ENCODE results near the gene GNB4. TPM values are rescaled to one million over a fixed set of nuclear protein-coding genes. Genes with fewer than 3 reads are reported as not detected.

The GNB4 gene
- 10 to 100 TPM; 23.8 to 31.4 (median 29.3) TPM for polyA plus RNA-seq (ENCODE audit: insufficient read length in 4 of 4)

DNA sequence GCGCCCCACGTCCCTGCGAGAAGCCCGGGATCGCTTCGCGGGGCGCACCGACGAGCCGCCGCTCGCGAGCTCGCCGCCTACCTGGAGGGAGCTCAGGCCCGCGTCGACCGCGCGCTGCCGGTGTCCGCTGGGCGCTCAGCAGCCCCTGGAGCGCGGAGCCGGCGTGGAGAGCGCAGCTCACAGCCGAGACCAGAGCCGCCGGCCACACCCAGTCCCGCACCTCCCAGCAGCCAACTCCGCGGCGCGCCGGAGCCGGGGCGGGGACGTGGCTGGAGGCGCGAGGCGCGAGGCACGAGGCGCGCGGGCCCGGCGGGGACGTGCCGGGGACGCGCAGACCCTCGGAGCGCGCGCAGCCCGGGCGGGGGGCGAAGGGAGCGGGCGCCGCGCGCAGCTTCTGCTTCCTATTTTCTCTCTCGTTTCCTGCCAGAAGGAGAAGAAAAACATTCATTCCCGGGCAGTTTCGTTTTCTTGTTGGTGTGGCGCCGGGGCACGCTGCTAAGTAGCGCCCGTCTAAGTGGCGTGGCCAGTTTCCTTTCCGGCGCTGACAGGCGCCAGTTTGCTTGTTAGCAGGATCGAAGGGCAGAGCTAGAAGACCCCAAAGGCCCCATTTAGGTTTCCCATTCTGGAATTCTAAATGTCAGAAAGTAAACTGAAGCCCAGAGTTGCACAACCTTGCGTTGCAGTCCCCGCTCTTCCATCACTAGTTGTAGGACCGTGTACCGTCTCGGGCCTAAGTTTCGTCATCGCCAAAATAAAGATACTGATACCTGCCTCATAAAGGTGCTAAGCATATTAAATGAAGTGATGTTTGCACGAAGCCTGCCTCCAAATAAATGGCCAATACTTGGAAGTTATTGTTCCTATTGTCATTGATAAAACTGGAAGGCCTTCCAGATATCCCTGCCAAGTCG lies at the start of gene GNB4:
Gene GNB4 (minus strand): TSS at position 206 of the 911 bp plus-strand sequence. CDS start 25,270 bp downstream, outside the sequence.
- DNase-seq (ENCODE audit: low read depth in 4 of 4, low spot score in 2 of 4) = peak; percentile 63 to 74 (median 68)

DNA sequence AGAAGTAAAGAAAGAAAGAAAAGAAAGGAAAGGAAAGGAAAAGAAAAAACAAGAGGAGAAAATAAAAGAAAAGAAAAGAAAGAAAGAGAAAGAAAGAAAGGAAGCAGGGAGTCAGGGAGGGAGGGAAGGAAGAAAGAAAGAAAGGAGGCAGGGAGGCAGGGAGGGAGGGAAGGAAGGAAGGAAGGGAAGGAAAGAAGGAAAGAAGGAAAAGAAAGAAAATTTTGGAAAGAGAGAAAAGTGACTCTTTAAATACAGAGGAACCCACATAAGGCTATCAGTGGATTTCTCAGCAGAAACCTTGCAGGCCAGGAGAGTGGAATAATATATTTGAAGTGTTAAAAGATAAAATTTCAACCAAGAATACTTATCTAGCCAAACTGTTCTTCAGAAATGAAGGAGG lies 44.2 kb upstream of the GNB4 start:
- no peak for DNase-seq (ENCODE audit: low read depth in 4 of 4, low spot score in 2 of 4)

DNA sequence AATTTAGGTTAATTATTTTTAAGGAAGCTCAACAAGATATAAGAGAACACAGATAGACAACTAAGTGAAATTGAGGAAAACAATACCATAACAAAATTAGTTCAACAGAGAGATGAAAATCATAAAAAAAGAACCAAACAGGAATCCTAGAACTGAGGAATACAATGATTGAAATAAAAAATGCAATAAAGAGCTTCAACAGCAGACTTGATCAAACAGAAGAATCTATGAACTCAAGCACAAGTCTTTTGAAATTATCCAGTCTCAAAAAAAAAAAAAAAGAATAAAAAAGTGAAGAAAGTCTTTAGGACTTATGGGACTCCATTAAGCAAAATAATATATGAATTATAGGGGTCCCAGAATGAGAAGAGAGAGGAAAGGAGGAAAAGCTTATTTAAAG lies 42.0 kb upstream of the GNB4 start:
- DNase-seq (ENCODE audit: low read depth in 4 of 4, low spot score in 2 of 4) = no peak

DNA sequence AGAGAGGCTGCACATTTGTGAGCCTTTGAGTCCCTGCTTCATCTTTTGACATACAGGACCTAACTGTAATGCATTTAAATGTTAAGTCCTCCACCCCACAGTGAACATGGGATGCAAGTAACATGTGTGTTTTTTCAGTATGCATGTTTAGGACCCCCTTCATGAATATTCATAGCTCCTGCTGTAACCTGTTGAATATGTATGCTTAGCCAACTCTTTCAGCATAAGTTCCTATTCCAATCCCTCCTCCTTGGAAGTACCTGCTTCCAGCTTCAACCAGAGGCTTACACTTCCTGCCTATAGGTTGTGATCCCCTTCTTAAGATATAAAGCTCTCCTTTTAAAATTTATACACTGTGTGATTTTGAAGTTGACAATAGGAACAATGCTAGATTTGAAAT lies 36.9 kb upstream of the GNB4 start:
- no peak for DNase-seq (ENCODE audit: low read depth in 4 of 4, low spot score in 2 of 4)

DNA sequence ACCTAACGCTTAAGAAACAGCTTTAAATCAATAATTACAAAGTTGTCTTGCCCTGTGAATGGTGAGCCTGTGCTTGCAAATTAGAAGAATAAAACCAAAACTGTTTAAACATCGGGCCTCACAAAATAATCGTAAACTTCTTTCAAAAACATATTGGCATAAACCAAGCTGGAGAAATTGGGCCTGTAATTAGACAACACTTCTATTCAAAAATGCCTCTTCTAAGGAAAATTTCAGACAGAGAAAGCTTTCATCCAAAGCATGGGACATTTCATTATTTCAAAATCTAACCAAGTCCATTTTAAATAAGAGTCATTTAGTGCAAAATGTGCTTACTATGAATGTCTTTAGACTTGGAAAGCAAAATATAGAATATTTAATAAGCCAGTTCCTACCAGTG lies 35.5 kb upstream of the GNB4 start:
- no peak for DNase-seq (ENCODE audit: low read depth in 4 of 4, low spot score in 2 of 4)

DNA sequence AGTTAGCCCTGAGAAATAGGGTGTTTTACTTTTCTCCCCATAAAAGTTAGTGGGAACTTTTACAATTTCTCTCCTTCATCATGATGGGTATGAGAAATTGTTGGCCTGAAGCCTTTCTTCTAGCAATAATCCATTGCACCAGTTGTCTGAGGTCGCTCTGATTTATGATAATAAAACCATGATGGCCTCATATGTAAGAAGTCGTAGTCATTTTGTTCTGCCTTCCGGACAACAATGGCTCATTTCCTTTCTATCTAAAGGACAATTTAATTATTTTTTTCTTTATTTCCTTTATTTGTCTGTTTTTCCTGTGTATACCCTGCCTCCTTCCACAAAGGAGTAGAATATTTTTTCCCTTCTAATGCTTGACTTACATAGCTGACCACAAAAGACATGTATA lies 31.6 kb upstream of the GNB4 start:
- no peak for DNase-seq (ENCODE audit: low read depth in 4 of 4, low spot score in 2 of 4)

DNA sequence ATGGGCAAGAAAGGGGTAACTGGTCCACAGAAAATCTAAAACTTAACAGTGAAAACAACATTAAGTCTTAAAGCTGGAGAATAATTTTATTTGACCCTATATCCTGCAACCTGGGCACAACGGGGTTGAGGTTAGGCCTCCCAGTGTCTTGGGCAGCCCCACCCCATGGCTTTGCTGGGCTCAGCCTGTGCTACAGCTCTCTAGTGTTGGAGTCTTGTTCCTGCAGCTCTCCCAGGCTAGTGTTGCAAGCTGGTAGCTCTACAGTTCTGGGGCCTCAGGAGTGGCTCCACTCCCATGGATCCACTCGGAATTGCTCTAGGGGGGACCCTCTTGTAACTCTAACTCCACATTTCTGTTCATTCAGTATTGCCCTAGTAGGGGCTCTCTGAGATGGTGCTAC lies 24.9 kb upstream of the GNB4 start:
- DNase-seq (ENCODE audit: low read depth in 4 of 4, low spot score in 2 of 4) = no peak

DNA sequence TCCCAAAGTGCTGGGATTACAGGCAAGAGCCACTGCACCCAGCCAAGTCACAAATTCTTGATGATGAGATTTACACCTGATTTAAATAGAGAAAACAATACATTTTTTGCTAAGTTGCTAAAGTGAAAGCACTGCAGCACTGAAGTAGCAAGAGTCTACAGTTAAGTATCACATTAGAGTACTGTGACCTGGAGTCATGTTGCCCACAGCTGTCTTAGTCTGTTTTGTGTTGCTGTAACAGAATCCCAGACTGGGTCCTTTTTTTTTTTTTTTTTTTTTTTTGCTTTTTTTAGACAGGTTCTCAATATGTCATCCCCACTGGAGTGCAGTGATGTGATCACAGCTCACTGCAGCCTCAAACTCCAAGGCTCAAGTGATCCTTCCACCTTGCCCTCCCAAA lies 23.2 kb upstream of the GNB4 start:
- no peak for DNase-seq (ENCODE audit: low read depth in 4 of 4, low spot score in 2 of 4)

DNA sequence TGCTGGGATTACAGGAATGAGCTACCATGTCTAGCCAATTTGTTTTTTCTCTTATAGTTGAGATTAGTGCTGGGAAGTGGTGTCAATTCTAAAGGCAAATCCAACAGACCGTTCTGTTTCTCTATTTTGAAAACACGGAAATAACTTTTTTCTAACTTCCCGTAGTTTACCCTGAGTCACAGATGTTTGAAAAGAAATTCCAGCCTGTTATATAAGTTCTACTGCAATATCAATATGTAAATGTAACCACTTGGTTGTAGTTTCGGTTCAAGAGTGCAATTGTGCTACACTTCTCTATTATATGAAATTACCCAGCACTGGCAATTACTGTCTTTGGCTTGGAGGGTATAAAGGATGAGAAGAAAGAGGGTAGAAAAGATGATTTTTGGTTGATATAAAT lies 22.3 kb upstream of the GNB4 start:
- no peak for DNase-seq (ENCODE audit: low read depth in 4 of 4, low spot score in 2 of 4)

DNA sequence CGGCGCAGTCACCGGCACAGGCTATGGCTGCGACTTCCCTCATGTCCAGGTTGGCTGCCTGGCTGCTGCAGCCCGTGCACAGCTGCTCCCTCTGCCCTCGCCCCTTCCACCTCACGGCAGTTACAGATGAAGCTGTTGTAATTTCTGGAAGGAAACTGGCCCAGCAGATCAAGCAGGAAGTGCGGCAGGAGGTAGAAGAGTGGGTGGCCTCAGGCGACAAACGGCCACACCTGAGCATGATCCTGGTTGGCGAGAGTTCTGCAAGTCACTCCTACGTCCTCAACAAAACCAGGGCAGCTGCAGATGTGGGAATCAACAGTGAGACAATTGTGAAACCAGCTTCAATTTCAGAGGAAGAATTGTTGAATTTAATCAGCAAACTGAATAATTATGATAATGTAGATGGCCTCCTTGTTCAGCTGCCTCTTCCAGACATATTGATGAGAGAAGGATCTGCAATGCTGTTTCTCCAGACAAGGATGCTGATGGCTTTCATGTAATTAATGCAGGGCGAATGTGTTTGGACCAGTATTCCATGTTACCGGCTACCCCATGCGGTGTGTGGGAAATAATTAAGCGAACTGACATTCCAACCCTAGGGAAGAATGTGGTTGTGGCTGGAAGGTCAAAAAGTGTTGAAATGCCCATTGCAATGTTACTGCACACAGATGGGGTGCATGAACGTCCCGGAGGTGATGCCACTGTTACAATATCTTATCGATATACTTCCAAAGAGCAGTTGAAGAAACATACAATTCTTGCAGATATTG lies 13.2 kb upstream of the GNB4 start:
- no peak for DNase-seq (ENCODE audit: low read depth in 4 of 4, low spot score in 2 of 4)

DNA sequence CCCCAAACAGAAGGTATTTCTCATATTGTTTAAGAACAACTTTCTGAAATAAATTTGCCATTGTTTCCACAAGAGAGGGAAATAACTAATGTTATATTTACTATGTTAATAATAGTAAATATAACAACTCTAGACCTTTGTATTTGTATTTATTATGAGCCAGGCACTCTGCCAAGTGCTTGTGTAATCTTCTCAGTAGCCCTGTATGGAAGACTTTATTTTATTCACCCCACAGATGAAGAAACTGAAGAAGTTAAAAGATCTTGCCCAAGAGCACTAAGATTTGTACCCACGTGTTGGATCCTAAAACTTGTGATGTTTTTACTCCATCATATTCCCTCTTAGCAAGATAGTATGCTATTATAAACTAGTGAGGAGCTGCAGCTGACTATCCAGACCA lies 12.0 kb upstream of the GNB4 start:
- no peak for DNase-seq (ENCODE audit: low read depth in 4 of 4, low spot score in 2 of 4)

DNA sequence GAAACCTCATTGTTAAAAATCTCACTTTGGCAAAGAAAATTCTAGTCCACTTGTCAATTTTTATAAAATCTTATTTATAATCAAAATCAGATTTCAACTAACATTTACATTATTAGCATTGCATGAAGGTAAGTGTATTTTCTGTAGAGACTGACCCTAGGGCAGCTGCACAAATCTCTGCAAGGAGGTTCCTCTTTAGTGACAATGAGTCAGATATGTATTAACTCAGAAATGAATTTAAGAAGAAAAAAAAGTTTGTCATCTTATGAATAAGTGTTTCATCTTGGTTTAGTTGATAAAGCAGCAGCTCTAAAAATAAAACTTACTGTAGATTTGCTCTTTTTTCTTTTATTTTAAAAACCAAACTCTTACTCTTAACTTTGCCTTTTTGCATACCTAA lies 9.0 kb upstream of the GNB4 start:
- no peak for DNase-seq (ENCODE audit: low read depth in 4 of 4, low spot score in 2 of 4)

DNA sequence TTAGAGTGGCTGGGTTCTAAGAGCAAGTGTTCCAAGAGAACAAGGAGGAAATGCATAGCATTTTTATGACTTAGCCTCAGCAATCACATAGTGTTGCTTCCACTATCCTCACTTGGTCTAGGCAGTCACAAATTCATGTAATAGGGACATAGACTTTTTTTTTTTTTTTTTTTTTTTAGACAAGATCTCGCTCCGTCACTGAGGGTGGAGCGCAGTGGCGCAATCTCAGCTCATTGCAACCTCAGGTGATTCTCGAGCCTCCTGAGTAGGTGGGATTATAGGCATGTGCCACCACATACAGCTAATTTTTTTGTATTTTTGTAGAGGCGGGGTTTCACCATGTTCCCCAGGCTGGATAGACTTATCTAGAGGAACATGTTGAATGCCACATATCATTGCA lies 4.7 kb upstream of the GNB4 start:
- DNase-seq (ENCODE audit: low read depth in 4 of 4, low spot score in 2 of 4) = no peak

DNA sequence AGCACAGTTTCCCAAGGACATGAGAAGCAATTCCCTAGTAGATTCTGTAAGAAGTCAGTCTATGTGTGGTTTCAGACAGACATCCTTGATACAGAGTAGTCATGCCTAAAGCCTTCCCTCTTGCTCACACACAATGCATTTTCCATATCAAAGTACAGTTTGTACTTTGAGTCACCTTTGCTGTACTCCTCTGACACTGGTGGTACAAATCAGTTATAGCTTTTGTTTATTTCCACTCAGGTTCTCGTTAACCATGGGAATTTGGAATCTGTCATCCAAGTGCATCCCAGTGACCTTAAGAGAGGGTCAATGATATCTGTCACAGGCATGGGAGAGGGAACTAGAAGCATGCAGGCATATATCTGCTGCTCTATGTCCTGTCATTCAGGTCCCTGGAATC lies 3.6 kb upstream of the GNB4 start:
- no peak for DNase-seq (ENCODE audit: low read depth in 4 of 4, low spot score in 2 of 4)

DNA sequence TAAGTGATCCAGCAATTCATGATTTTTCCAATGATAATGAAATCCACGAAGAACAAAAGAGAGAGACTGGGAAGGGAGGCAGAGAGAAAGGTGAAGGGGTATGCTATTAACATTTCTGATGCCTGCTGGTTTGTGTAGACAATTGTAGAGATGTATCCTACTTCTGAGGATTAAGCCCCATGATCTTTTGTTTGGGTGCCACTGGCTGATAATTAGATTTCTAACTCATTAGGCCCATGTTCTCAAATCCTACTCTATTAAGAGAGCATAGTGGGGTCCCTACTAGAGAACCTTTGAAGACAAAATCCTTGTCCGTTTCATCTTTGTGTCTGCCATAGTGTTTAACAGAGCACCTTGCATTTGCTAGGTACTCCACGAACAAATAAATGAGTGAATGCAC lies 2.7 kb upstream of the GNB4 start:
- no peak for DNase-seq (ENCODE audit: low read depth in 4 of 4, low spot score in 2 of 4)

DNA sequence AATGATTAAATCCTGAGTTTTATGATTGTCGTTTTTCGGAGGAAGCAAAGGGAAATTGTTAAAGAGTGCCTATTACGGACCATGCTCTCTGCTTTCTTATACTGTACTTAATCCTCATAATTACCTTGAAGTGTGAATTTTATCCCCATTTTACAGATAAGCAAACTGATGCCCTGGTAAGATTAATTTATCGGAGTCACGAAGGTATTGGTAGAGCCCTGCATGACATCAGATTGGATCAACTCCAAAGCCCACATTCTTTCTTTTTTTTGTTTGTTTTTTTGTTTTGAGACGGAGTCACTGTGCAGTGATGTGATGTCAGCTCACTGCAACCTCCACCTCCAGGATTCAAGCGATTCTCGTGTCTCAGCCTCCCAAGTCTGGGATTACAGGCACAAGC lies 1.6 kb upstream of the GNB4 start:
- DNase-seq (ENCODE audit: low read depth in 4 of 4, low spot score in 2 of 4) = no peak

DNA sequence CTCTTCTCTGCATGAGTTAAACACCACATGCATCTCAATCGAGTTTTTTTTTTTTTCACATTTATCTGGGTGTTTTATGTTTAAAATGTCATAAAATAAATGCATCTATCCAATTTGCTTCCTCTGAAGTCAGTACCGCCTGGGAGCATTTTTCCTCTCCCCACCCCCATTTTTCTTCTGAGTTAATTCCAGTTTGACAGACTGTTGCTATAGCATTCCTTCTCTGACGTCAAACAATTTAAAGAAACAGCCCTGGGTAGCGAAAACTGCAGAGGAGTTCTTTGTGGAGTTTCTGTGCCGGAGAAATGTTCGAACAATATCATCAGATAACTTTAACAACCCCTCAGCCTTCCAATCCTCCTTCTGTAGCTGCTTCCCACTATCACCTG lies 900 bp upstream of the GNB4 start:
- DNase-seq (ENCODE audit: low read depth in 4 of 4, low spot score in 2 of 4) = peak; percentile 55 to 80 (median 60)

DNA sequence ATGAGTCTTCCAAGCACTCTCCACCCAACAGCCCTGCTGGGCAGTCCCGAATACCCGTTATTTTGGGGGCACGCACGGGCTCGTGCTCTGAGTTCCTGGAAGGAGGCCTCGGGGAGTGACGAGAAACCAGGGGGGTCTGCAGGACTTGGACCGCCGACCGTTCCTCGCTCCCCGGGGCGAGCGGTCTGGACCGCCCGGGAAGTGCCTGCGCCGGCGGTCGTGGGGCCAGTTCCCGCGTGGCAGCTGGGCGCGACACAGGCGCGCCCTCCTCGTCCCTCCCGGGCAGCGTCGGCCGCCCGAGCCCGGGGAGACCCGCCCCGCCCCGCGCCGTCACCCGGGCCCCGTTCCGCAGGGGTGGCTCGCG lies 387 bp downstream of the GNB4 start:
- peak in 2 of 4 donors; percentile 36 to 48 for DNase-seq (ENCODE audit: low read depth in 4 of 4, low spot score in 2 of 4)

DNA sequence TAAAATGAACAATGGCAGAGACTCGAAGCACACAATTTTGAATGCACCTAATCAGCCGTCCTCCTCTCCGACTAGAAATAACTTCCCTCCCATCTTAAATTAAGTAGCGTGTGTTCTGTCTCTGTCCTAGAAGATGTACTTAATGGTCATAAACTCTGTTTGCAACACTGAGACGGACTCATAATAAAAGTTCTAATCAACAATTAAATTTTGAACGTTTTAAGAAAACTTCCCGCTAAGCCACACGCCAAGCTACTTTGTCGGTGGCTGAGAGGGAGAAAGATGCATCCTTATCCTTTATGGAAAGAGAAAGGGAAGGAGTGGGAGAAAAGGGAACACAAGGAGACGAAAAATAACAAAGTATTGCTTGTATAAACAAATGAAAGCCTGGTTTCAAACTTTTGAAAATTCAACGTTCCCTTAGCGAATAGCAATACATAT lies 989 bp downstream of the GNB4 start:
- peak in 3 of 4 donors; percentile 7 to 23 (median 20) for DNase-seq (ENCODE audit: low read depth in 4 of 4, low spot score in 2 of 4)

DNA sequence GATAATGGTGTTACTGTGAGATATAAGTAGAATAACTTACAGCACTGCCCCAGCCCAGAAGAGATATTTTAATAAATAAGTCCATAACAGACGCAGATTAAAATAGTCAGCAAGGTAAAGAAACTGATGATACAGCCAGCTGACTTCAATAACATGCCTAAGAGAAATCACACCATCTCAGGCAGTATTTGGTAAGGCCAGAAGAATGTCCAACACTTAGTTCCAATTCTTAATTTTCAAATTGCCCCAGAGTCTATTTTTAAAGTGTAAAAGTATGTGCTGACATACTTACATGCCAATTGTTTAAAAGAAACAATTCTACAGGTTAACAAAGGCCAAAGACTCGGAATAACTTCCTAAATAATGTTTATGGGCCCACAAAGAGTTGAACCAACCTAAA lies 1.6 kb downstream of the GNB4 start:
- no peak for DNase-seq (ENCODE audit: low read depth in 4 of 4, low spot score in 2 of 4)

DNA sequence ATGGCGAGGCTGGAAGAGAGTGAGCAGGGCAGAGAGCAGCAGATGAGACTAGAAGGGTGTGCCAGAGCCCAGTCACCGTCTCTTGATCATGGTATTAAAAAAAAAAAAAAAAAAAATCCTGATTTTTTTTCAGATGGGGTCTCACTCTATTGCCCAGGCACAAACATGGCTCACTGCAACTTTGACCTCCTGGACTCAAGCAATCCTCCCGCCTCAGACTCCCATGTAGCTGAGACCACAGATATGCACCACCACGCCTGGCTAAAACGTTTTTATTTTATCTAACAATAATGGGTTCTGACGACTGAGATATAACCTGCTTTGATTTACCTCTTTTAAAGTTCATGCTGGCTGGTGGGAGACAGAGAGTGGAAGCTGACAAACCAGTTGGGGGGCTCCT lies 4.0 kb downstream of the GNB4 start:
- DNase-seq (ENCODE audit: low read depth in 4 of 4, low spot score in 2 of 4) = no peak

DNA sequence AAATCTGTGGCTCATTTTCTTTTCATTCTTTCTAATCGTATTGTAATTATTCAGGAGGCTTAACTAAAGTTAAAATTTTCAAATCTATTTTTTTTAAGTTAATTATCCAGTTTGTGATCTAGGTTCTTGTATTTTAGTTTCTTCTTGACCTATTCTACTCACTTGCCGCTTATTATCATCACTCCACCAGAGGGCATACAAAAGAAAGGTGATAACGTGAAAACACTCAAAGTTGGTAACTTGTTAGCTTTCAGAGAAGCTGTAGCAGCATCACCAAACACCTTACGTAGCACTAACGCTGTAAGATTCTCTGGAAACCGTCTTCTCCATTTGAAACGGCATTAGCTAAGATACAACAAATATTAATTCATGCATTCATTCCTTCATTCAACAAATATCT lies 4.8 kb downstream of the GNB4 start:
- no peak for DNase-seq (ENCODE audit: low read depth in 4 of 4, low spot score in 2 of 4)
